Vagina (tissue), 2 donors: ENCODE data around the gene KLC3. TPM values are rescaled to one million over a fixed set of nuclear protein-coding genes. Genes with fewer than 3 reads are reported as not detected.

Source experiments
- DNase-seq, 2 donors: peaks; one replicate each; pipeline ENCODE4 v3.0.0-alpha.2; 2017; ENCODE audit errors: extremely low spot score in 2 of 2
- H3K27ac ChIP-seq: fragments of 200-600 bp; sonication (generic); one replicate; pipeline ENCODE4 v1.5.1; 2019
- H3K27me3 ChIP-seq: fragments of 200-600 bp; sonication (generic); one replicate; pipeline ENCODE4 v1.5.1; 2019
- H3K36me3 ChIP-seq, 2 donors: fragments of 200-600 bp; sonication (generic); one replicate each; pipeline ENCODE4 v1.5.1; 2017 to 2019
- H3K4me1 ChIP-seq: fragments of 200-600 bp; sonication (generic); one replicate; pipeline ENCODE4 v1.5.1; 2019
- H3K4me3 ChIP-seq, 2 donors: fragments of 200-600 bp; sonication (generic); 1 replicate in 1 of 2; 2 replicates in 1 of 2; pipeline ENCODE4 v1.5.1; 2016 to 2019
- H3K9me3 ChIP-seq: fragments of 200-600 bp; sonication (generic); one replicate; pipeline ENCODE4 v1.5.1; 2019
- POLR2A ChIP-seq, 2 donors: fragments of 450-650 bp; IDR thresholded peaks; one replicate each; pipeline ENCODE4 v1.6.1; 2017; ENCODE audit warnings: antibody characterized with exemption in 2 of 2, mild to moderate bottlenecking in 2 of 2, moderate library complexity in 2 of 2
- POLR2AphosphoS5 ChIP-seq, 2 donors: sonication (generic); formaldehyde crosslinking; IDR thresholded peaks; one replicate each; pipeline ENCODE4 v1.9.0; 2017; ENCODE audit warnings: antibody characterized with exemption in 2 of 2, mild to moderate bottlenecking in 2 of 2, low read depth in 1 of 2; ENCODE audit not compliant: insufficient read depth in 1 of 2
- intact Hi-C: fragments of 100-400 bp; cut with DNase I; formaldehyde crosslinking; loops from one replicate; pipeline ENCODE4 v1.15.1; 2023
- total RNA-seq: library from RNA; depleted of rRNA; stranded (reverse); fragments of >200 nt; gene quantifications from one replicate; pipeline ENCODE4 v1.2.3, GENCODE V29; 2016
- TF ChIP-seq, protein P1 (sequence below), 3 experiments: fragments of 450-650 bp in 2 of 3; fragments of 200-600 bp in 1 of 3; sonication (generic) in 1 of 3; IDR thresholded peaks; one replicate each; pipeline ENCODE4 v1.5.1; 2017 to 2019; ENCODE audit warnings: antibody characterized with exemption in 3 of 3, mild to moderate bottlenecking in 2 of 3, moderate library complexity in 2 of 3

KLC3 gene
- total RNA-seq, 1 donor from 2014 or later: 20.9 TPM

GRCh38 chr19:45342911-45343310, 2.4 kb downstream of the KLC3 start:
- Histone ChIP-seq H3K4me1 (peaks cover 14% of the 10 kb centered on the region), H3K27ac (no peak overlapping the region), H3K27me3 (no peaks in the 10 kb centered on the region), H3K4me3 (no peak overlapping the region), H3K9me3 (no peaks in the 10 kb centered on the region), H3K36me3 (no peaks in the 10 kb centered on the region)
- intact Hi-C loops: no loop called here
- TF ChIP-seq POLR2A (IDR thresholded peaks at IDR 0.05): no peak
- TF ChIP-seq, protein P1, sequence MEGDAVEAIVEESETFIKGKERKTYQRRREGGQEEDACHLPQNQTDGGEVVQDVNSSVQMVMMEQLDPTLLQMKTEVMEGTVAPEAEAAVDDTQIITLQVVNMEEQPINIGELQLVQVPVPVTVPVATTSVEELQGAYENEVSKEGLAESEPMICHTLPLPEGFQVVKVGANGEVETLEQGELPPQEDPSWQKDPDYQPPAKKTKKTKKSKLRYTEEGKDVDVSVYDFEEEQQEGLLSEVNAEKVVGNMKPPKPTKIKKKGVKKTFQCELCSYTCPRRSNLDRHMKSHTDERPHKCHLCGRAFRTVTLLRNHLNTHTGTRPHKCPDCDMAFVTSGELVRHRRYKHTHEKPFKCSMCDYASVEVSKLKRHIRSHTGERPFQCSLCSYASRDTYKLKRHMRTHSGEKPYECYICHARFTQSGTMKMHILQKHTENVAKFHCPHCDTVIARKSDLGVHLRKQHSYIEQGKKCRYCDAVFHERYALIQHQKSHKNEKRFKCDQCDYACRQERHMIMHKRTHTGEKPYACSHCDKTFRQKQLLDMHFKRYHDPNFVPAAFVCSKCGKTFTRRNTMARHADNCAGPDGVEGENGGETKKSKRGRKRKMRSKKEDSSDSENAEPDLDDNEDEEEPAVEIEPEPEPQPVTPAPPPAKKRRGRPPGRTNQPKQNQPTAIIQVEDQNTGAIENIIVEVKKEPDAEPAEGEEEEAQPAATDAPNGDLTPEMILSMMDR (IDR thresholded peaks at IDR 0.05): no peak
- no peak for TF ChIP-seq POLR2AphosphoS5 (IDR thresholded peaks at IDR 0.05; ENCODE audit: insufficient read depth in 1 of 2, low read depth in 1 of 2)
- no peak for DNase-seq

- TF ChIP-seq POLR2AphosphoS5 (IDR thresholded peaks at IDR 0.05; ENCODE audit: insufficient read depth in 1 of 2, low read depth in 1 of 2): peak; percentile 31 to 61
- TF ChIP-seq, protein P1 (IDR thresholded peaks at IDR 0.05): no peak
- no peak for TF ChIP-seq POLR2A (IDR thresholded peaks at IDR 0.05)
- no peaks in the 10 kb centered on the region for H3K27me3 ChIP-seq
- DNase-seq: no peak
- no peaks in the 10 kb centered on the region for H3K36me3 ChIP-seq
- H3K4me1 ChIP-seq: peaks cover 7% of the 10 kb centered on the region
- peak overlapping the region; percentile 74 for H3K27ac ChIP-seq
- intact Hi-C loops: no loop called here
- no peak overlapping the region for H3K4me3 ChIP-seq
- no peaks in the 10 kb centered on the region for H3K9me3 ChIP-seq
These were observed 4.3 kb downstream of the KLC3 start for GRCh38 chr19:45344621-45345505.

GRCh38 chr19:45345506-45345860, 4.9 kb downstream of the KLC3 start:
- peak overlapping the region; percentile 74 for H3K27ac ChIP-seq
- intact Hi-C loops: no loop called here

GRCh38 chr19:45346449-45346848, 5.9 kb downstream of the KLC3 start:
- H3K4me3 ChIP-seq: no peak overlapping the region
- no peaks in the 10 kb centered on the region for H3K27me3 ChIP-seq
- DNase-seq: no peak
- peaks cover 7% of the 10 kb centered on the region for H3K4me1 ChIP-seq
- TF ChIP-seq POLR2AphosphoS5 (IDR thresholded peaks at IDR 0.05; ENCODE audit: insufficient read depth in 1 of 2, low read depth in 1 of 2) (no peak), POLR2A (IDR thresholded peaks at IDR 0.05) (no peak)
- TF ChIP-seq, protein P1 (IDR thresholded peaks at IDR 0.05): no peak
- peaks cover 0 to 8% of the 10 kb centered on the region in 2 donors for H3K36me3 ChIP-seq
- intact Hi-C loops: no loop called here
- H3K9me3 ChIP-seq: no peaks in the 10 kb centered on the region
- H3K27ac ChIP-seq: no peak overlapping the region

More at GRCh38 chr19:45345506-45345860, 4.9 kb downstream of the KLC3 start:
- peaks cover 7% of the 10 kb centered on the region for H3K4me1 ChIP-seq
- TF ChIP-seq, protein P1 (IDR thresholded peaks at IDR 0.05): no peak
- TF ChIP-seq POLR2A (IDR thresholded peaks at IDR 0.05) (no peak), POLR2AphosphoS5 (IDR thresholded peaks at IDR 0.05; ENCODE audit: insufficient read depth in 1 of 2, low read depth in 1 of 2) (no peak)
- H3K4me3 ChIP-seq: no peak overlapping the region
- no peaks in the 10 kb centered on the region for H3K9me3 ChIP-seq
- H3K36me3 ChIP-seq: peaks cover 0 to 2% of the 10 kb centered on the region in 2 donors
- no peak for DNase-seq
- H3K27me3 ChIP-seq: no peaks in the 10 kb centered on the region
